A673 (cell line): ENCODE measurements around the gene C5.

Experiments used
- EZH2 ChIP-seq: fragments of 200-600 bp; sonication (generic); IDR thresholded peaks from 2 replicates; pipeline ENCODE4 v1.6.1; 2017; ENCODE audit warnings: borderline replicate concordance, low read depth, mild to moderate bottlenecking, mixed read lengths, antibody characterized with exemption, low read length; ENCODE audit not compliant: poor library complexity, severe bottlenecking
- TF ChIP-seq, protein P1 (sequence below): fragments of 300-800, 200-600 bp; sonication (generic); conservative IDR thresholded peaks from 2 replicates; pipeline ENCODE4 v1.5.1; 2017; ENCODE audit warnings: low read depth, mild to moderate bottlenecking, antibody characterized with exemption, low read length, moderate library complexity, mixed read lengths

DNA sequence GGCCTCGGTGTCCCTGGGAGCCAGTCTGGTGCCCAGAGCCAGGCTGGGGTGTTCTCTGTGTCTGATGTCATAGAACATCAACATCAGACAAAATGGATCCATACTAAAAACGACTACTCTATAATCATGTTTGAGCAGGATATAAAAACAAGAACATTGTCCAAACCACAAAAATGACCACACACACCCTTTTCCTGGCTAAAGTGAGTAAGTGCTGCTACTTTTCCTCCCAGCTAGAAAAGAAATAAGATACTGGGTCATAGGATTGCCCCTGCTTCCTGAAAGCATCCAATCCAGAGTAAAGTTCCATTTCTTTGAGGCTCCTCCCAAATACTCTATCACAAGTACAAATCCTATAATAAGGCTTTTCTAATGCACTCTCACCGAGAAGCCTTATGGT, 103.8 kb downstream of the C5 start:
- TF ChIP-seq, protein P1, sequence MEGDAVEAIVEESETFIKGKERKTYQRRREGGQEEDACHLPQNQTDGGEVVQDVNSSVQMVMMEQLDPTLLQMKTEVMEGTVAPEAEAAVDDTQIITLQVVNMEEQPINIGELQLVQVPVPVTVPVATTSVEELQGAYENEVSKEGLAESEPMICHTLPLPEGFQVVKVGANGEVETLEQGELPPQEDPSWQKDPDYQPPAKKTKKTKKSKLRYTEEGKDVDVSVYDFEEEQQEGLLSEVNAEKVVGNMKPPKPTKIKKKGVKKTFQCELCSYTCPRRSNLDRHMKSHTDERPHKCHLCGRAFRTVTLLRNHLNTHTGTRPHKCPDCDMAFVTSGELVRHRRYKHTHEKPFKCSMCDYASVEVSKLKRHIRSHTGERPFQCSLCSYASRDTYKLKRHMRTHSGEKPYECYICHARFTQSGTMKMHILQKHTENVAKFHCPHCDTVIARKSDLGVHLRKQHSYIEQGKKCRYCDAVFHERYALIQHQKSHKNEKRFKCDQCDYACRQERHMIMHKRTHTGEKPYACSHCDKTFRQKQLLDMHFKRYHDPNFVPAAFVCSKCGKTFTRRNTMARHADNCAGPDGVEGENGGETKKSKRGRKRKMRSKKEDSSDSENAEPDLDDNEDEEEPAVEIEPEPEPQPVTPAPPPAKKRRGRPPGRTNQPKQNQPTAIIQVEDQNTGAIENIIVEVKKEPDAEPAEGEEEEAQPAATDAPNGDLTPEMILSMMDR, result no peak
- TF ChIP-seq EZH2, result no peak
